Mesothelial cell of epicardium (in vitro differentiated cells): ENCODE results near the gene ATG4D. TPM values are rescaled to one million over a fixed set of nuclear protein-coding genes. Genes with fewer than 3 reads are reported as not detected.
"Not testable (repeated sequence)": the region's sequence is repeated elsewhere in the genome, so short reads cannot be mapped to it uniquely, and the experiment has no call there.

Experiments used
- DNase-seq, 2 experiments: peaks; one replicate each; pipeline ENCODE4 v3.0.0; 2021; ENCODE audit warnings: low spot score in 2 of 2; ENCODE audit not compliant: unreplicated experiment in 2 of 2
- H3K27ac Mint-ChIP-seq: 2 replicates; pipeline ENCODE4 v1.8.0; 2021; ENCODE audit warnings: mixed read lengths
- H3K27me3 Mint-ChIP-seq: 2 replicates; pipeline ENCODE4 v1.8.0; 2021; ENCODE audit warnings: low read depth, mixed read lengths
- H3K36me3 Mint-ChIP-seq: 2 replicates; pipeline ENCODE4 v1.8.0; 2021; ENCODE audit warnings: mixed read lengths
- H3K4me1 Mint-ChIP-seq: 2 replicates; pipeline ENCODE4 v1.8.0; 2021; ENCODE audit warnings: mixed read lengths
- H3K4me3 Mint-ChIP-seq: 2 replicates; pipeline ENCODE4 v1.8.0; 2021; ENCODE audit warnings: mild to moderate bottlenecking, moderate library complexity, mixed read lengths
- H3K9me3 Mint-ChIP-seq: 2 replicates; pipeline ENCODE4 v1.8.0; 2021; ENCODE audit warnings: mixed read lengths
- total RNA-seq: library from RNA; stranded (reverse); gene quantifications from 3 replicates; pipeline ENCODE4 v1.2.1, GENCODE V29; 2021
- TF ChIP-seq, protein P1 (sequence below): fragments of 200-600 bp; sonication (generic); IDR thresholded peaks from one replicate; pipeline ENCODE4 v1.5.0; 2021; ENCODE audit warnings: antibody characterized with exemption; ENCODE audit not compliant: unreplicated experiment

The ATG4D gene
- total RNA-seq, 1 donor from 2014 or later: 37.3 TPM

DNA sequence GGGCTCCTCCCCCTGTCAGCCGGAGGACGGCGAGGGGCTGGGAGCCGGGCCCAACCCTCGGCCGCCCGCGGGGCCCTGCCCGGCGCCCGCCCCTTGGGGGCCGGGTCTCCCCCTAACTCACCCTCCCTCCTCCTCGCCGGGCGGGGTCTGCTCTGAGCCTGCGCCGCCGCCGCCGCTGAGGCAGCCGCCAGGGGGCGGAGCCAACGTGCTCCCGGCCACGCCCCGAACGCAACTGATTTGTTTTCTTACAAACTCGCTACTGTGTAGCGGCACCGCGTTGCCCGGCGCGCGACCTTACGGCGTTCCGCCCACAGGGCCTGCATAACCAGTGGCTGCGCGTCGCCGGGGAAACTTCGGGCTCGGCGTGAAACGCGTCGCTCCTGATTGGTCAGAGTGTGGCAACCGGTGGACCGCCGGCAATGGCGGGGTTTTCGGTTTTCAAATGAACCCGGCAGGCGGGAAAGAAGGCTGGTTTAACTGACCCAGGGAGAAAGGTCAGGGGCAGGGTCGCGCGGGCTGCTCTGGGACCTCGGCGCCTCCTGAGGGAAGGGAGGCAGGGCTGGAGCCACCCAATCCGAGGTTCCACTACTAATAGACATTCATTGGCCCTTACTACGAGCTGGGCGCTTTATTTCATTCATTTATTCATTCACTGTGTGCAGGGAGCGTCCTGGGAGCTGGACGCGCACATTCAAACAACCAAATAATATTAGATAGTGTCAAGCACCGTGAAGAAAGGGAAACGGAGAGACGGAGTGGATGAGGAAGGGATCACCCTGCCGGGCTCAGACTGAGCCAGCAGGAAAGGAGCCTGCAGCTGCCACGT lies 25.3 kb downstream of the ATG4D start, which contains the start of gene CDKN2D:
Gene CDKN2D (minus strand): TSS at position 154 of the 826 bp plus-strand sequence. CDS start 326 bp downstream, outside the sequence.
- TF ChIP-seq, protein P1, sequence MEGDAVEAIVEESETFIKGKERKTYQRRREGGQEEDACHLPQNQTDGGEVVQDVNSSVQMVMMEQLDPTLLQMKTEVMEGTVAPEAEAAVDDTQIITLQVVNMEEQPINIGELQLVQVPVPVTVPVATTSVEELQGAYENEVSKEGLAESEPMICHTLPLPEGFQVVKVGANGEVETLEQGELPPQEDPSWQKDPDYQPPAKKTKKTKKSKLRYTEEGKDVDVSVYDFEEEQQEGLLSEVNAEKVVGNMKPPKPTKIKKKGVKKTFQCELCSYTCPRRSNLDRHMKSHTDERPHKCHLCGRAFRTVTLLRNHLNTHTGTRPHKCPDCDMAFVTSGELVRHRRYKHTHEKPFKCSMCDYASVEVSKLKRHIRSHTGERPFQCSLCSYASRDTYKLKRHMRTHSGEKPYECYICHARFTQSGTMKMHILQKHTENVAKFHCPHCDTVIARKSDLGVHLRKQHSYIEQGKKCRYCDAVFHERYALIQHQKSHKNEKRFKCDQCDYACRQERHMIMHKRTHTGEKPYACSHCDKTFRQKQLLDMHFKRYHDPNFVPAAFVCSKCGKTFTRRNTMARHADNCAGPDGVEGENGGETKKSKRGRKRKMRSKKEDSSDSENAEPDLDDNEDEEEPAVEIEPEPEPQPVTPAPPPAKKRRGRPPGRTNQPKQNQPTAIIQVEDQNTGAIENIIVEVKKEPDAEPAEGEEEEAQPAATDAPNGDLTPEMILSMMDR: peak; percentile 74
- Mint-ChIP-seq H3K4me1 (peaks cover 41% of the 10 kb centered on the region), H3K36me3 (no peaks in the 10 kb centered on the region), H3K9me3 (no peaks in the 10 kb centered on the region), H3K27me3 (no peaks in the 10 kb centered on the region), H3K4me3 (peak within 1 kb of the TSS; percentile 87), H3K27ac (peak within 1 kb of the TSS; percentile 96)
- peak; percentile 99 for DNase-seq

- not testable (repeated sequence) for H3K9me3 Mint-ChIP-seq, H3K27me3 Mint-ChIP-seq, H3K27ac Mint-ChIP-seq, H3K36me3 Mint-ChIP-seq, DNase-seq, H3K4me3 Mint-ChIP-seq
- peaks cover 13% of the 10 kb centered on the region for H3K4me1 Mint-ChIP-seq
Observed at GRCh38 chr19:10573793-10574192, 30.1 kb downstream of the ATG4D start.

- TF ChIP-seq, protein P1: no peak
- Mint-ChIP-seq H3K36me3 (no peaks in the 10 kb centered on the region), H3K4me3 (no peak overlapping the region), H3K9me3 (no peaks in the 10 kb centered on the region), H3K27me3 (no peaks in the 10 kb centered on the region), H3K4me1 (peaks cover 7% of the 10 kb centered on the region), H3K27ac (no peak overlapping the region)
- no peak for DNase-seq
Observed at GRCh38 chr19:10574462-10574861, 30.8 kb downstream of the ATG4D start.

GRCh38 chr19:10575011-10575716 lies 31.5 kb downstream of the ATG4D start:
- DNase-seq: no peak
- Mint-ChIP-seq H3K27ac (no peak overlapping the region), H3K4me3 (no peak overlapping the region), H3K36me3 (no peaks in the 10 kb centered on the region), H3K27me3 (no peaks in the 10 kb centered on the region), H3K4me1 (peaks cover 6% of the 10 kb centered on the region), H3K9me3 (no peaks in the 10 kb centered on the region)
- TF ChIP-seq, protein P1: no peak

DNA sequence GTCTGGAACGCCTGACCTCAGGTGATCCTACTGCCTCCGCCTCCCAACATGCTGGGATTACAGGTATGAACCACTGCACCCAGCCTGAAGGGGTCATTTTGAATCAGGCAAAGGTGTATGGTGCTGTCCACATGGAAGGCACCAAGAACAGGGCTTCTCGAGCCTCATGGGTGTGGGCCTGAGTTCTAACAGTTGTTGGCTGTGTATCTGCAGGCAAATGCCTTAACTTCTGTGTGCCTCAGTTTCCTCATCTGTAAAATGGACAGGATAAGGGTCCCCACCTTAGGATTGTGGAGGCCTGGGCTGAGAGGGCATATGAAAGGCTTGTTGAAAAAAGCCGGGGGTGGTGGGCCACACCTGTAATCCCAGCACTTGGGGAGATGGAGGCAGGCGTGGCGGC lies 34.2 kb downstream of the ATG4D start:
- TF ChIP-seq, protein P1: no peak
- Mint-ChIP-seq H3K9me3 (no peaks in the 10 kb centered on the region), H3K36me3 (peaks cover 3% of the 10 kb centered on the region)

More for the DNA sequence above, 34.2 kb downstream of the ATG4D start:
- no peak overlapping the region for H3K4me3 Mint-ChIP-seq
- no peak overlapping the region for H3K27ac Mint-ChIP-seq
- no peaks in the 10 kb centered on the region for H3K27me3 Mint-ChIP-seq
- H3K4me1 Mint-ChIP-seq: peaks cover 3% of the 10 kb centered on the region
- no peak for DNase-seq
